Measurements from ENCODE around the gene TMEM41A.
"Not testable (repeated sequence)": the region's sequence is repeated elsewhere in the genome, so short reads cannot be mapped to it uniquely, and the experiment has no call there.

TMEM41A gene

GRCh38 chr3:185489462-185489861 is 9.4 kb downstream of the TMEM41A start:
- DNase-seq = no peak

DNA sequence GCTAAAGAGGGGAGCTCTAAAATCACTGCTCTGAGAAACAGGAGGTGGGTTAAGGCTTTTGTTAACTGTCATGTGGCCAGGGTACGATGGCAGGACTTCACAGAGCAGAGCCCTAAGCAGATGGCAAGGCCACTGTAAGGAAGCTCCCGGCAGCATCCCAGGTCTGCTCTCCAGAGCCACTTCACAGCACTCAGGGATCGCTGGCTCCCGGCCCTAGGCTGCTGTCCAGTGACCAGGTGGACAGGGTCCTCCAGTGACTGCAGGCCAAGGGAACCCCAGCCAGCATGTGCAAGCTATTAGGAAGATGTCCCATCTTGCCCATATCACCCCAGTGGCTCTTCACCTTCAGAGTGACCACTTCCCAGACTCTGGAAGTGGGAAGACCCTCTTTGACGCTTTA is 10.4 kb downstream of the TMEM41A start:
- DNase-seq = no peak

DNA sequence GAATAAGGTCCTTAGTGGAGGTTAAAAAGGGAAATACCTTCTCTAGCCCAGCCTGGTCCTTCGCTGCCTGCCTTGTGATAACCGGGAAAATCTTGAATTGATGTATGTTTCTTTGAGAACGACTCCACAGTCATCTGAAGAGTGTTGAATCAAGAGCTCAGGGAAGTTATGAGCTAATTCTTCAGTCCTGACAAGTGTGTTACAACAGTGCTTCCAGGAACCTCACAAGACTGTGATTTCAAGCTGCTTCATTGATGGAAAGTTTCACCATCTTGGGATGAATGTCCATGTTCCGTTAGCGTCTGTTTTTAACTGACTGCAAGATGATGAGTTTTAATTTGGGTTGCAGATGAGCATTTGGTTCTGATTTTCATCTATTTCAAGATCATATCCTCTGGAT is 12.4 kb downstream of the TMEM41A start:
- DNase-seq = no peak

- no peak for DNase-seq
Measured at GRCh38 chr3:185484296-185484695, 14.5 kb downstream of the TMEM41A start.

- DNase-seq = no peak
Measured at GRCh38 chr3:185479373-185479945, 19.4 kb downstream of the TMEM41A start.

DNA sequence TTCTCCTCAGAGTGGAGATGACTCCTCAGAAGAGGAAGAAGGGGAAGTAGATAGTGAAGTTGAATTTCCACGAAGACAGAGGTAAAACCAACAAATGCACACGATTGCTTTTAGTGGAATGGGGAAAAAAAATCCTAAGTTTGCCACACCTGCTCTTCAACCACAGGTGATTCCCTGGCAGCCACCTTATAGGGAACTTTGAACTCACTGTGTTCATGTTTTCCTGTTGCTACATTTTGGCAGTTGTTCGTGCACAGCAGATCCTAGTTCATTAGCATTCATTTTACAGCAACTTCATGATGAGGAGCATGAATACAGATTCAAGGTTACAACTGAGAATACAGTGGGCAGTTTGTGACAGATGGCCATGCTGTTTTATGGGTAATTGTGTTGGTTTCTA is 21.5 kb downstream of the TMEM41A start:
- no peak for DNase-seq

DNA sequence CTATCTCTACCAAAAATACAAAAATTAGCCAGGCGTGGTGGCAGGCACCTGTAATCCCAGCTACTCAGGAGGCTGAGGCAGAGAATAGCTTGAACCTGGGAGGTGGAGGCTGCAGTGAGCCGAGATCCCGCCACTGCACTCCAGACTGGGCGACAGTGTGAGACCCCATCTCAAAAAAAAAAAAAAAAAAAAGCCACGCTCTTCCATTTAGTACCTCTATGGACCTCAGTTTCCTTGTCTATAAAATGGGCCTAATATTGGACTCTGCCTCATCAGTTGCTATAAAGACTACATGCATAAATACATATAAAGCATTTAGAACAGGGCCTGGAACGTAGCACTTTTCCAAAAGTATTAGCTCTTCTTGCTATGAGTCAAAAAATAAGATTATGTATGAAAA is 23.9 kb downstream of the TMEM41A start:
- DNase-seq = not testable (repeated sequence)

DNA sequence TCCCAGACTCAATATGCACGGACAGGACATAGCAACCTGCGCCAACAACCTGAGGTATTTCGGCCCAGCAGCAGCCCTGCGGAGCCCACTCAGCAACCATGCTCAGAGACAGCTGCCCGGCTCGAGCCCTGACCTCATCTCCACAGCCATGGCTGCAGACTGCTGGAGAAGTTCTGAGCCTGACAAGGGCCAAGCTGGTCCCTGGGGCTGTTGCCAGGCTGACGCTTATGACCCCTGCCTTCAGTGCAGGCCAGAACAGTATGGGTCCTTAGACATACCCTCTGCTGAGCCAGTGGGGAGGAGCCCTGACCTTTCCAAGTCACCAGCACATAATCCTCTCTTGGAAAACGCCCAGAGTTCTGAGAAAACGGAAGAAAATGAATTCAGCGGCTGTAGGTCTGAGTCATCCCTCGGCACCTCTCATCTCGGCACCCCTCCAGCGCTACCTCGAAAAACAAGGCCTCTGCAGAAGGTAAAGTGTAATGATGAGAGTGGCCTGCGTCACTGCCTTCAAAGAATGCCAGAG is 25.5 kb downstream of the TMEM41A start:
- no peak for DNase-seq

GRCh38 chr3:185470323-185470722 is 28.5 kb downstream of the TMEM41A start:
- no peak for DNase-seq

DNA sequence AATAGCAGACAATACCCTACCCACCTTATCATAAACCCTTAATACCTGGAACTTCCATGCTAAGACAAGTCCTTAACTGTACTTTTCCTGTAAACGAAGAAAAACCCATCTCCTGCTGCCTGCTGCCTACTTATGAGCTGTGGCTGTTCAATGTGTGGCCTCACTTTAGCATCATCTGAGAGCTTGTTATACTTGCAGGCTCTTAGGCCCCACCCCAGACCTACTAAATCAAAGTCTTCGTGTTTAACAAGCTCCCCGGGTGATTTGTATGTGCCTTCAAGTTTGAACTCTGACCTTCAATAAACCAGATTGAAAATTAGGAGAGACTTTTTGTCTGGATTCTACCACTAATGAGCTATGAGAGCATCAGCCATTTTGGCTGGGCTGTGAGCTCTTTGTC is 29.3 kb downstream of the TMEM41A start:
- DNase-seq = no peak

- DNase-seq = not testable (repeated sequence)
Measured at GRCh38 chr3:185466123-185466522, 32.7 kb downstream of the TMEM41A start.

GRCh38 chr3:185465471-185465870 is 33.4 kb downstream of the TMEM41A start:
- no peak for DNase-seq

DNA sequence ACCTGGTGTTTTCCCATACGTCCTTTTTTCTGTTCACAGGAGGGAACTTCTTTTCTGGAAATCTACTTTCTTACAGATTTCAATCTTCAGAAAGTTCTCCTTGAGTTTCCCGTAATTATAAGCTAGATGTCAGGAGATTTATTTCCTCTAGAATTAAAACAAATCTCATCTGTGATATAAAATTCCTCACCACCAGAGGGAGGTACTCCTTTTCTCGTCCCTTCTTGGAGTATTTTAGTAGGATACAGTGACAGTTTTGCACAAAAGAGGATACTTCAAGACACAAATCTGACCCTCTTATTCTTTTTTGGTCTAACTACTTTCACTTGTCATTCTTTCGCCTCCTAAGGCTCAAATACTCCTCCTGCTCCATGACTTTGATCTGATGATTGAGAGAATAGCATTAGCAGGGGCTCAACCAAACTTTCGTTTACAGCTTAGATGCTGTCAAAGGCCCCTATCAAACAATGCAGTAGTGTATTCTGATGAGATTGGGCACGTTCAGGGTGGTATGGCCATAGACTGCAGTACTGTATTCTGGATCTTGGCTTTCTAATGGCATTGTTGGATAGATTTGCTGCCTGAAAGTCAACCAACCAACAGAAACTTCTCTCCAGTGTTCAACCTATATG is 38.0 kb downstream of the TMEM41A start:
- no peak for DNase-seq

- DNase-seq = no peak
Measured at GRCh38 chr3:185460309-185460708, 38.5 kb downstream of the TMEM41A start.

DNA sequence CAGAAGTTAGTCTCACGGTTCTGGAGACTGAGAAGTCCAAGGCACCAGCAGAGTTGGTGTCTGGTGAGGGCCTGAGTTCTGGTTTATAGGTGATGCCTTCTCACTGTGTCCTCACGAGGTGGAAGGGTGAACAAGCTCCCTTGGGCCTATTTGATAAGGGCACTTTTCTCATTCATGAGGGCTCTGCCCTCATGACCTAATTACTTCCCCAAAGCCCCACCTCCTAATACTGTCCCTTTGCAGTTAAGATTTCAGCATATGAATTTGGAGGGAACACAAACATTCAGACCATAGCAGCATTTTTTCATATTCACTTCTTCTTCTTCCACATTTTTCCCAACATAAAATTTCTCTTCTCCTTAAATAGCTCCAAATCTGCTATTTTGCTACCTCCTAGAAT is 41.5 kb downstream of the TMEM41A start:
- no peak for DNase-seq

GRCh38 chr3:185451432-185451831 is 47.4 kb downstream of the TMEM41A start:
- not testable (repeated sequence) for DNase-seq

DNA sequence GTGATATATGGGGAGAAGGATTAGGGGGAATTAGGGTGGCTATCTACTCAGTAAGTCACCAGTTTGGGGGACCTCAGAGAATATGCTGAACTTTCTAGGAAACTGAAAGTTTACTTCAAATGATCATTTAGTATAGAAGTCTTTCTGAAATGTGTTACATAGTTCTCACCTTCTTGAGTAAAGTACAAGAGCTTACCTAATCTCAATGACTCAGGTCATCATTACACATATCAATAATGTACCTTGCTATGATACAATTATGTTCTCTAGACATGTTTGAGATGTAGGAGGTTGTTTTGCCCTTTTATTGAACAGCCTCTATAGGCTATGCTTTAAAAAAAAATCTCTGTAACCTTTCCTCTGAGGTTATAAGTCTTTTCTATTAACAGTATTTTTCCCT is 50.7 kb downstream of the TMEM41A start:
- DNase-seq = no peak

DNA sequence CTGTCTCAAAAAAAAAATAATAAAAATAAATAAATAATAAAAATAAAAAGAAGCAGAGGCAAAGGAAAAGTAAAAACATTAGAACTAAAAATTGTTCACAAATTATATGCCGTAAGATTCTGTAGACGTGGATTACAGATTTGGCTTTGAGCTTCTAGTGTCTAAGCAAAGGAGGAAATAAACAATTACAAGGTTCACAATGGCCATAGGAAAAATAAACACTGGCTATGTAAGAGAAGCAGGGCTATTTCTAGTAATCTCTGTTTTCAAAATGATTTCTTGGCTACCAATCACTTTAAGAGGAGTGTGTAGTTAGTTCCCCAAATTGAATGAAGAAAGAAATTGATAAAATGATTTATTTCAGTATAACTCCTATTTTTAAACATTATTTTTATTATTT is 54.5 kb downstream of the TMEM41A start:
- no peak for DNase-seq

- DNase-seq = no peak
Measured at GRCh38 chr3:185442031-185442430, 56.8 kb downstream of the TMEM41A start.

DNA sequence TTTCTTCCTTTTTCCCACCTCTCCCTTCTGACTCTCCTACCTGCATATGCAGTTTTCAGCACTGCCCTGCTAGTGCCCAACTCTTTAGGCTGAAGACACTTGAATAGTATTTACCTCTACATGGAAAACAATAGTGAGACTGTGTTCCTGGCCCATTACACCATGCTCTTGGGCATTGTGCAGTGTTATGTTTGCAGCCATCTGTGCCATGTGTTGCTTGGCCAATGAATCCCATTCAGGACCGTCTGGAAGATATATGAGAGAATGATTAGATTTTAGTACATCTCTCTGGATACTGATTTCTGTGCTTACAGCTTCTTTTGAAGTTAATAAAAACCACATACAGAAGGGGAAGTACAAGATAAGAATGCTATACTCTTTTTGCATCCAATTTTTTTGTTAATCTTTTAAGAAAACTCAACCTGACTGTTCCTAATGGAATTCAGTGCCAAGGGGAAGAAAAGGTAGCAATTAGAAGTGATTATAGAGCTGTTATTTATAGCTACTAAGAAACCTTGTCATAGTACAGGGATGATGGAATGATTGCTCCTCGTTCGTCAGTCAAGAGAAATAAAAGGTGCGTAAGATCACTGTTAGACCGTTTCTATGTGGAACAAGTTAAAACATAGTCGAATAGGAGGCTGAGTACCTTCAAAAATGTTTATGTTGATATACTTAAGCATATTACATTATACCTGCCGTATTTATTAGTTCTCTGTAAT is 58.9 kb downstream of the TMEM41A start:
- peak in 9 of 56 donors; percentile 0 to 38 (median 11) for DNase-seq

Data from amygdala (tissue), 56 donors.